ENCODE data around the gene PDIA5.
A peak's percentile ranks its signal among the peaks of the same experiment; 100 is the strongest.
"Not testable (repeated sequence)": the region's sequence is repeated elsewhere in the genome, so short reads cannot be mapped to it uniquely, and the experiment has no call there.

Gene PDIA5

GRCh38 chr3:123093696-123094095 is 26.9 kb downstream of the PDIA5 start:
- no peak for DNase-seq (ENCODE audit: low read depth)

- no peak for DNase-seq (ENCODE audit: low read depth)
Observed at GRCh38 chr3:123094516-123095313, 27.9 kb downstream of the PDIA5 start.

- DNase-seq (ENCODE audit: low read depth), result no peak
Observed at GRCh38 chr3:123096126-123096525, 29.3 kb downstream of the PDIA5 start.

- peak; percentile 61 for DNase-seq (ENCODE audit: low read depth)
Observed at GRCh38 chr3:123096731-123097130, 29.9 kb downstream of the PDIA5 start.

GRCh38 chr3:123098426-123099330 is 31.9 kb downstream of the PDIA5 start:
- no peak for DNase-seq (ENCODE audit: low read depth)

- no peak for DNase-seq (ENCODE audit: low read depth)
Observed at GRCh38 chr3:123099331-123100192, 32.7 kb downstream of the PDIA5 start.

GRCh38 chr3:123100193-123100776 is 33.5 kb downstream of the PDIA5 start:
- DNase-seq (ENCODE audit: low read depth), result no peak

GRCh38 chr3:123102249-123102648 is 35.4 kb downstream of the PDIA5 start:
- no peak for DNase-seq (ENCODE audit: low read depth)

- no peak for DNase-seq (ENCODE audit: low read depth)
Observed at GRCh38 chr3:123102826-123103225, 36.0 kb downstream of the PDIA5 start.

GRCh38 chr3:123104550-123104949 is 37.7 kb downstream of the PDIA5 start:
- DNase-seq (ENCODE audit: low read depth), result peak; percentile 59

GRCh38 chr3:123105201-123106189 is 38.7 kb downstream of the PDIA5 start:
- DNase-seq (ENCODE audit: low read depth), result no peak

- DNase-seq (ENCODE audit: low read depth), result no peak
Observed at GRCh38 chr3:123110282-123110975, 43.6 kb downstream of the PDIA5 start.

- no peak for DNase-seq (ENCODE audit: low read depth)
Observed at GRCh38 chr3:123110976-123111615, 44.3 kb downstream of the PDIA5 start.

- DNase-seq (ENCODE audit: low read depth), result no peak
Observed at GRCh38 chr3:123111640-123112039, 44.8 kb downstream of the PDIA5 start.

GRCh38 chr3:123112232-123112631 is 45.4 kb downstream of the PDIA5 start:
- no peak for DNase-seq (ENCODE audit: low read depth)

GRCh38 chr3:123112656-123113055 is 45.8 kb downstream of the PDIA5 start:
- not testable (repeated sequence) for DNase-seq (ENCODE audit: low read depth)

- no peak for DNase-seq (ENCODE audit: low read depth)
Observed at GRCh38 chr3:123113889-123114450, 47.1 kb downstream of the PDIA5 start.

GRCh38 chr3:123116116-123116515 is 49.3 kb downstream of the PDIA5 start:
- no peak for DNase-seq (ENCODE audit: low read depth)

GRCh38 chr3:123119388-123119787 is 52.6 kb downstream of the PDIA5 start:
- DNase-seq (ENCODE audit: low read depth), result no peak

All from fibroblast of the conjunctiva (primary cell).